Measurements from ENCODE around the gene UBTD1.
"Not testable (repeated sequence)": the region's sequence is repeated elsewhere in the genome, so short reads cannot be mapped to it uniquely, and the experiment has no call there.

UBTD1 gene

GRCh38 chr10:97563337-97563736, 64.6 kb downstream of the UBTD1 start:
- DNase-seq (ENCODE audit: low read depth), result no peak

GRCh38 chr10:97564776-97565175, 66.1 kb downstream of the UBTD1 start:
- no peak for DNase-seq (ENCODE audit: low read depth)

GRCh38 chr10:97566336-97566996, 67.7 kb downstream of the UBTD1 start:
- no peak for DNase-seq (ENCODE audit: low read depth)

DNA sequence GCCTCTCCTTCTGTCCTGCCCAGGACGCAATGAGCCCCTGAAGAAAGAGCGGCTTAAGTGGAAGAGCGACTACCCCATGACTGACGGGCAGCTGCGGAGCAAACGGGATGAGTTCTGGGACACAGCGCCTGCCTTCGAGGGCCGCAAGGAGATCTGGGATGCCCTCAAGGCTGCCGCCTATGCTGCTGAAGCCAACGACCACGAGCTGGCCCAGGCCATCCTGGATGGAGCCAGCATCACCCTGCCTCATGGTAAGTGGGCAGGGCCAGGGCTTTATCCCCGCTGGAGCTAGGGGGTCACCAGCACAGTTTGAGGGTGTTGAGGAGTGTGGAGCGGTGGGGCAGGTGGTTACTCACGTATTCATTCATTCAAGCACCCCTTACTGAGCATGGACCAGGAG, 69.2 kb downstream of the UBTD1 start:
- DNase-seq (ENCODE audit: low read depth), result no peak

GRCh38 chr10:97570146-97570788, 71.5 kb downstream of the UBTD1 start:
- DNase-seq (ENCODE audit: low read depth), result no peak

GRCh38 chr10:97570789-97571471, 72.2 kb downstream of the UBTD1 start:
- no peak for DNase-seq (ENCODE audit: low read depth)

DNA sequence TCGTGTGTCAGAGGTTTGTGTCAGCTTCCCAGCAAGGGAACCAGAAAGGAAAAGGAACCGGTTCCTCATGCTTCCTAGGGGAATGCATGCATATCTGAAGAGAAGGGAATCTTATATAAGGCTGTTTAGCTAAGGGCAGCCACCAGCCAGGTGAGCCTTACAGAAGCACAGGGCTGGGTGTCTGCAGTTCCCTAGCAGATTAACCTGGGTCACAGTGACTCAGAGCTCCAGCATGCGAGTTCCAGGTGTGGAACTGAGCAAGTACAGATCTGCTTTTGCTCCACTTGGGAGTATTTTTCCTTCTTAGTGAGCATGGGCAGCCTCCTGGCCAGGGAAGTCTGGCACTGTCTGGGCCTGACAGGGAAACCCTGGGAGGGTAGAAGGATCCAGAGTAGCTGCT, 72.9 kb downstream of the UBTD1 start:
- no peak for DNase-seq (ENCODE audit: low read depth)

DNA sequence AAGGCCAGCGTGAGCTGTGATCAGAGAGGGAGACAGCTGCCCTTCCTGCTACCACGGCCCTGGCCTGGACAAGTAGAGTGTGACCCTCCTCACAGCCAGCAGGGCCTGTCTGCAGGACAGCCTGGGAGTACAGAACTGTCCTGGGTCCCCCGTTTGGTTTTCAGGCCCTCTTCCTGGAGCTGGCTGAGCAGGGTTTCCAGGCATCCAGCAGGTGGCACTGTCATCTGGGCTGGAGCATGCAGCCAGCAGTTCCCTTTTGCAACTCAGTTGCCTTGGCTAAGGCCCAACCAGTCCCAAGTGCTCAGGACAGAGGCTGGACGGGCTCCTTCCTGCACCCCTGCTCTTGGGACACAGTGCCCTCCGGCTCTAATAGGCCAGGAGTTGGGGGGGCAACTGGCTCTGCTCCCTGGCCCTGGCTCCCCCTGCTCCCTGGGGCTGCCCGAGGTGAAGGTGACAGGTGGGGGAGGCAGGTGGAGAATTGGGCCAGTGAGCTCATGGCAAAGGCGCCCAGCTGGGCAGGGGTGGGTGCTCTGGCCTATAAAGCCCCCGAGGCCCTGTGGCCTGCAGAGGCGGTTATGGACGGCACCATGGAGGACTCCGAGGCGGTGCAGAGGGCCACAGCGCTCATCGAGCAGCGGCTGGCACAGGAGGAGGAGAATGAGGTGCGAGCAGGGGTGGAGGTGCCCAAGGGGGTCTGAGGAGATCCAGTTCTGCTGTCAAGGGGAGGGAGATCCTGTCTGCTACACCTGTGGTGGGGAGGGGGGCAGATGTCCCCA, 73.7 kb downstream of the UBTD1 start, which contains the start of gene ANKRD2:
TSS of gene ANKRD2 (plus strand) at position 566 of the 776 bp plus-strand sequence. CDS start at position 576, 10 bp downstream.
- DNase-seq (ENCODE audit: low read depth), result peak; percentile 60

GRCh38 chr10:97573021-97573420, 74.3 kb downstream of the UBTD1 start:
- no peak for DNase-seq (ENCODE audit: low read depth)

- no peak for DNase-seq (ENCODE audit: low read depth)
Measured at GRCh38 chr10:97573672-97574071, 74.9 kb downstream of the UBTD1 start.

- DNase-seq (ENCODE audit: low read depth), result no peak
Measured at GRCh38 chr10:97574374-97575126, 75.8 kb downstream of the UBTD1 start.

GRCh38 chr10:97575127-97575668, 76.5 kb downstream of the UBTD1 start:
- no peak for DNase-seq (ENCODE audit: low read depth)

- DNase-seq (ENCODE audit: low read depth), result not testable (repeated sequence)
Measured at GRCh38 chr10:97576487-97576886, 77.8 kb downstream of the UBTD1 start.

GRCh38 chr10:97577701-97578100, 79.0 kb downstream of the UBTD1 start:
- no peak for DNase-seq (ENCODE audit: low read depth)

DNA sequence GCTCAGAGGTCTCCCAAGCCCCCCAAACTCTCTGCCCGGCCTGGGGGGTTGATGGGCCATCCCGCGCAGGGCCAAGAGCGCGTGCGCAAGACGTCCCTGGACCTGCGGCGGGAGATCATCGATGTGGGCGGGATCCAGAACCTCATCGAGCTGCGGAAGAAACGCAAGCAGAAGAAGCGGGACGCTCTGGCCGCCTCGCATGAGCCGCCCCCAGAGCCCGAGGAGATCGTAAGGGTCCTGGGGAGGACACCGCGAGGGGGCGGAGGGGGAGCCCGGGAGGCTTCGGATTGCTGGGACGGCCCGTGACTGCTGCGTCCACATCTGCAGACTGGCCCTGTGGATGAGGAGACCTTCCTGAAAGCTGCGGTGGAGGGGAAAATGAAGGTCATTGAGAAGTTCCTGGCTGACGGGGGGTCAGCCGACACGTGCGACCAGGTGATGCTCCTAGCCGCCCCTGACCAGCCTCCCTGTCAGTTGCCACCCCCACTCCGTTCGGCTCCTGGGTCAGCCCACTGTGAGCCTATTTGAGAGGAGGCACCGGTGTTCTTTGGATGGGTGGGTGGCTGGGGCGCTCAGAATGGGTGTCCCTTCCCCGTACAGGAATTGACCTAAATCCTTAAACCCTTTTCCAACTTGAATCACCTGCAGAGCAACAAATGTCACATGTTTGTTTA, 79.6 kb downstream of the UBTD1 start:
- no peak for DNase-seq (ENCODE audit: low read depth)

- no peak for DNase-seq (ENCODE audit: low read depth)
Measured at GRCh38 chr10:97580421-97581367, 82.0 kb downstream of the UBTD1 start.

DNA sequence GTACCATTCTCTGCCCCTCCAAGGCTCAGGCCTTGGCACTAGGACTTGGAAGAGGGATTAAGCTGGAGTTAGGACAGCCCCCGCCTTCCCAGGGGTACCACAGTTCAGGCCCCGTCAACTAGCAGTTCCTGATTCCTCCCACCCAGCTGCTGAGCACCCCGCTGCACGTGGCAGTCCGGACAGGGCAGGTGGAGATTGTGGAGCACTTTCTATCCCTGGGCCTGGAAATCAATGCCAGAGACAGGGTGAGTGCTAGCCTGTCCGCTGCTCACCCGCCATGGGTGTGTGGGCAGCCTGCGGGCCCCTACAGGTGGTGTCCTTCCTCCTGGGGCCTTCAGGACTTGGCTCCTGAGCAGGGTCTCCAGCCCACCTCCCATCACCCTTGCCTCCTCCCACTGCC, 83.4 kb downstream of the UBTD1 start:
- no peak for DNase-seq (ENCODE audit: low read depth)

- DNase-seq (ENCODE audit: low read depth), result no peak
Measured at GRCh38 chr10:97583476-97583875, 84.8 kb downstream of the UBTD1 start.

DNA sequence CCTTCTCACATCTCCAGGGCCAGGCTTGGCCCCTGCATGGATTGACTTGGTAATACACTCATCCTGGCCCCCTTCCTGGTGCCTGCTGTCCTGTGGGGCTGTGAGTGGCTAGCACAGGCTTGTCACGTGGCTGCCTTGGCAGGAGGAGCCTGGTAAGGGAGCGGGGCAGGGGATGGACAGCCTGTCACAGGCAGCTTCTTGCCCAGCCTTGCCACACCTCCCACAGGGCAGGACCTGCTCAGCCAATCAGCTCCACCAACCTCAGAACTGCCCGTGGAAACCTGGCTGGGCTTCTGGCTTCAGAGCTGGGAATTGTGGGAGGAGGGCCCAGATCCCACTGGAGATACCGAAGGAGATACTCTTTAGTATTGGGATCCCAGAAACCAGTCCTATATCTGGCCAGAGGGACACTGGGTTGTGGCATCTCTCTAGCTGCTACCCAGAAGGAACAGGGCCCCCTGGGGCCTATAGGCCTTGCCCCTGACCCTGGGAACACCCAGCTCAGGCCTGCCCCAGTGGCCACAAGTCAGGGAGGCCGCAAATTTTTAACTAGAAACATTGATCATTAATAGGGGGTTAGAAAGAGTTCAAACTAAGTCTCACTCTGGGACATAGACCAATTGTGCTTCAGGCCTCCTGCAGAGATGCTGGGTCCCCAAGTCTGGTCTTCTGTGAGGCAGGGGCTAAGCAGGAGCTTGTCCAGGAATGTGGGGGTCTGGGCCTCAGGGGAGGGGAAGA, 85.5 kb downstream of the UBTD1 start, which contains the start of gene HOGA1:
TSS of gene HOGA1 (plus strand) at position 330 of the 738 bp plus-strand sequence. CDS start at position 645, 315 bp downstream.
- peak; percentile 7 for DNase-seq (ENCODE audit: low read depth)
